ENCODE data around the gene PTGS1. TPM values are rescaled to one million over a fixed set of nuclear protein-coding genes. Genes with fewer than 3 reads are reported as not detected.

Gene PTGS1
- total RNA-seq, 4 donors from 2014 or later = 2.2 to 7.3 (median 4.4) TPM

GRCh38 chr9:122425087-122425486 is 54.3 kb downstream of the PTGS1 start:
- WGBS, 2 donors = 48 to 52% methylated on average over 2 of the region's 2 CpGs
- no peak for TF ChIP-seq EP300 (IDR thresholded peaks at IDR 0.05)
- H3K4me3 ChIP-seq = no peak overlapping the region
- no peaks in the 10 kb centered on the region for H3K36me3 ChIP-seq
- peaks cover 0 to 11% (median 3%) of the 10 kb centered on the region in 4 donors for H3K9me3 ChIP-seq
- no peaks in the 10 kb centered on the region for H3K27me3 ChIP-seq
- H3K27ac ChIP-seq = no peak overlapping the region
- no peaks in the 10 kb centered on the region for H3K4me1 ChIP-seq
- no peak for DNase-seq (ENCODE audit: low spot score in 2 of 2)

- no peak overlapping the region for H3K4me3 ChIP-seq
- H3K4me1 ChIP-seq = no peaks in the 10 kb centered on the region
- H3K27ac ChIP-seq = no peak overlapping the region
- 65 to 75% methylated on average over 3 of the region's 3 CpGs for WGBS, 2 donors
- TF ChIP-seq CTCF (IDR thresholded peaks at IDR 0.05) = no peak
- TF ChIP-seq POLR2A (IDR thresholded peaks at IDR 0.05) = no peak
- TF ChIP-seq EP300 (IDR thresholded peaks at IDR 0.05) = no peak
- no peaks in the 10 kb centered on the region for H3K36me3 ChIP-seq
- DNase-seq (ENCODE audit: low spot score in 2 of 2) = no peak
- H3K27me3 ChIP-seq = no peaks in the 10 kb centered on the region
- H3K9me3 ChIP-seq = peaks cover 0 to 10% (median 0%) of the 10 kb centered on the region in 4 donors
Observed at GRCh38 chr9:122426723-122427122, 55.9 kb downstream of the PTGS1 start.

- H3K4me3 ChIP-seq = no peak overlapping the region
- TF ChIP-seq POLR2A (IDR thresholded peaks at IDR 0.05) (no peak), CTCF (IDR thresholded peaks at IDR 0.05) (no peak), EP300 (IDR thresholded peaks at IDR 0.05) (no peak)
- 62 to 72% methylated on average over 1 of the region's 1 CpG for WGBS, 2 donors
Observed at GRCh38 chr9:122442568-122442967, 71.7 kb downstream of the PTGS1 start.

GRCh38 chr9:122444041-122444733 is 73.4 kb downstream of the PTGS1 start:
- TF ChIP-seq EP300 (IDR thresholded peaks at IDR 0.05) (no peak), CTCF (IDR thresholded peaks at IDR 0.05) (no peak), POLR2A (IDR thresholded peaks at IDR 0.05) (no peak)
- 55 to 66% methylated on average over 5 of the region's 5 CpGs for WGBS, 2 donors
- Histone ChIP-seq H3K27me3 (no peaks in the 10 kb centered on the region), H3K4me3 (no peak overlapping the region), H3K27ac (no peak overlapping the region), H3K9me3 (peaks cover 0 to 24% (median 0%) of the 10 kb centered on the region in 4 donors), H3K4me1 (no peaks in the 10 kb centered on the region), H3K36me3 (no peaks in the 10 kb centered on the region)
- no peak for DNase-seq (ENCODE audit: low spot score in 2 of 2)

More at GRCh38 chr9:122442568-122442967, 71.7 kb downstream of the PTGS1 start:
- Histone ChIP-seq H3K4me1 (no peaks in the 10 kb centered on the region), H3K27me3 (no peaks in the 10 kb centered on the region), H3K9me3 (peaks cover 0 to 20% (median 0%) of the 10 kb centered on the region in 4 donors), H3K27ac (no peak overlapping the region), H3K36me3 (no peaks in the 10 kb centered on the region)
- no peak for DNase-seq (ENCODE audit: low spot score in 2 of 2)

Small RNA genes within 50 kb of the gene (small RNA-seq; reads per million reads assigned to genes)
- not detected for gene AL162424.1

Other genes with a start within 250 kb of the PTGS1 start
- 10 to 100 TPM; 18.0 to 26.0 (median 22.5) TPM for gene NDUFA8, start 211.2 kb upstream of the PTGS1 start, total RNA-seq
- gene MORN5, start 211.1 kb upstream of the PTGS1 start, total RNA-seq = 1 to 10 TPM in 1 of 4 donors, not detected in 3; 1.8 TPM
- 10 to 100 TPM in 1 of 4 donors, 1 to 10 TPM in 3; 2.5 to 15.0 (median 6.5) TPM for gene LHX6, start 142.1 kb upstream of the PTGS1 start, total RNA-seq
- 1 to 10 TPM; 5.7 to 8.0 (median 7.0) TPM for gene RBM18, start 106.2 kb upstream of the PTGS1 start, total RNA-seq
- 10 to 100 TPM; 22.7 to 39.4 (median 38.2) TPM for gene MRRF, start 106.1 kb upstream of the PTGS1 start, total RNA-seq
- not detected for gene OR1J1, start 106.9 kb downstream of the PTGS1 start, total RNA-seq
- not detected for gene OR1J2, start 139.8 kb downstream of the PTGS1 start, total RNA-seq
- gene OR1J4, start 148.1 kb downstream of the PTGS1 start, total RNA-seq = not detected
- gene OR1N1, start 156.3 kb downstream of the PTGS1 start, total RNA-seq = not detected
- gene OR1N2, start 182.1 kb downstream of the PTGS1 start, total RNA-seq = not detected
- gene OR1L8, start 212.4 kb downstream of the PTGS1 start, total RNA-seq = 1 to 10 TPM in 1 of 4 donors, under 1 TPM in 3; 0.39 to 1.5 (median 0.64) TPM
- gene OR1Q1, start 243.7 kb downstream of the PTGS1 start, total RNA-seq = 1 to 10 TPM in 1 of 4 donors, not detected in 3; 1.8 TPM